ENCODE results near the gene SMIM13. TPM values are rescaled to one million over a fixed set of nuclear protein-coding genes. Genes with fewer than 3 reads are reported as not detected.

The SMIM13 gene
- total RNA-seq, 3 donors from 2014 or later (not counting 1 experiment from before 2014, with no cell fraction given), result 5.3 to 10.3 (median 9.8) TPM

DNA sequence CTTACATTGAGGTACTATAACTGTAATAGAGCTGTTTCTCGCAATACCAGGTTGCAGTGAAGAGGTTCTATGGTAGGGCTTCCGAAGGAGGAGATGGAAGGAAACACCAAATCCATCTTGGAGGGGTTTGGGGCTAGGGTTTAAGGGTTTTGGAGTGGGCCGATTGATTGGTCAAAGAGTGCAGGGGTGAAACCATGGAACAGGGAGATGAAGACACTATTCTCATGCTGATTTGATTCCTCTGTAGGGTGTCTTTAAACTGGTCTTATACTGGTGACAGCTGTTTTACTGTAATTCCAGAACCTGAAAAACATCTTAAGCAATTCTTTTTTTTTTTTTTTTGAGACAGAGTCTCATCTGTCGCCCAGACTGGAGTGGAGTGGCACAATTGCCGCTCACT is 7.8 kb downstream of the SMIM13 start:
- TF ChIP-seq CTCF (IDR thresholded peaks at IDR 0.05), result no peak
- DNase-seq (no peak), ATAC-seq (no peak)
- H3K4me1 ChIP-seq (ENCODE audit: control insufficient read depth, insufficient read depth, low read length), result peaks cover under 1% of the 10 kb centered on the region
- H3K4me3 ChIP-seq (ENCODE audit: low read length), result no peak overlapping the region
- peaks cover 39 to 44% of the 10 kb centered on the region in 2 donors for H3K4me1 Mint-ChIP-seq
- H3K4me3 Mint-ChIP-seq, result no peak overlapping the region
- H3K27ac ChIP-seq (ENCODE audit: low read length), result no peak overlapping the region
- H3K9me3 Mint-ChIP-seq, result no peaks in the 10 kb centered on the region
- intact Hi-C loops (cut with micrococcal nuclease), result no loop called here
- H3K9me3 ChIP-seq (ENCODE audit: control insufficient read depth, insufficient read depth, low read length), result no peaks in the 10 kb centered on the region
- no peaks in the 10 kb centered on the region for H3K27me3 ChIP-seq (ENCODE audit: control insufficient read depth, insufficient read depth, low read length)
- WGBS (ENCODE audit: insufficient coverage), result 94% methylated on average over 4 of the region's 5 CpGs
- H3K36me3 Mint-ChIP-seq, result no peaks in the 10 kb centered on the region
- no peak overlapping the region for H3K27ac Mint-ChIP-seq
- H3K27me3 Mint-ChIP-seq (ENCODE audit: low read depth in 2 of 2), result no peaks in the 10 kb centered on the region
- H3K36me3 ChIP-seq (ENCODE audit: control insufficient read depth, insufficient read depth, low read length), result no peaks in the 10 kb centered on the region

DNA sequence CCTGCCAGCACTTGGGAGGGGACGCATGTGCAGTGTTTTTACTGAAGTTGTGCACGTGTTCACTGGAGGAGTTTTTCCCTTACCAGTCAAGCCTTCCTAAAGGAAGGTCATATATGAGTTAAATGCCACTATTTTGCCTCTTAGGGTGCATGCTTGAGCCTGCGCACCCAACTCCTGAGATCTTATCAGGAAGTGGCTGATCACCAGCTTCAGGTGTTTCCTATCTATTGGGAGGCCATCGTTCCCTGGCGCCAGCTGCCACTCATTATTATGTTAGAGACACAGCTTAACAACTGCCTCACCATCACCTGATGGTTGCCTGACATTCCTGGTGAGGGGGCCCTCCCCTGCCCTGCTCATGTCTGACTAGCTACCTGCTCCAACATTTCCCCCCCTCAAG is 9.4 kb downstream of the SMIM13 start:
- H3K4me1 Mint-ChIP-seq, result peaks cover 50% of the 10 kb centered on the region in 2 donors
- no peak overlapping the region for H3K27ac Mint-ChIP-seq
- no peak for TF ChIP-seq CTCF (IDR thresholded peaks at IDR 0.05)
- no peaks in the 10 kb centered on the region for H3K36me3 ChIP-seq (ENCODE audit: control insufficient read depth, insufficient read depth, low read length)
- no peaks in the 10 kb centered on the region for H3K4me1 ChIP-seq (ENCODE audit: control insufficient read depth, insufficient read depth, low read length)
- DNase-seq (no peak), ATAC-seq (no peak)
- no peaks in the 10 kb centered on the region for H3K27me3 ChIP-seq (ENCODE audit: control insufficient read depth, insufficient read depth, low read length)
- 78% methylated on average over 5 of the region's 5 CpGs for WGBS (ENCODE audit: insufficient coverage)
- H3K27ac ChIP-seq (ENCODE audit: low read length), result no peak overlapping the region
- no peak overlapping the region for H3K4me3 Mint-ChIP-seq
- intact Hi-C loops (cut with micrococcal nuclease), result no loop called here
- no peaks in the 10 kb centered on the region for H3K27me3 Mint-ChIP-seq (ENCODE audit: low read depth in 2 of 2)
- no peaks in the 10 kb centered on the region for H3K9me3 ChIP-seq (ENCODE audit: control insufficient read depth, insufficient read depth, low read length)
- no peaks in the 10 kb centered on the region for H3K9me3 Mint-ChIP-seq
- H3K4me3 ChIP-seq (ENCODE audit: low read length), result no peak overlapping the region
- no peaks in the 10 kb centered on the region for H3K36me3 Mint-ChIP-seq

DNA sequence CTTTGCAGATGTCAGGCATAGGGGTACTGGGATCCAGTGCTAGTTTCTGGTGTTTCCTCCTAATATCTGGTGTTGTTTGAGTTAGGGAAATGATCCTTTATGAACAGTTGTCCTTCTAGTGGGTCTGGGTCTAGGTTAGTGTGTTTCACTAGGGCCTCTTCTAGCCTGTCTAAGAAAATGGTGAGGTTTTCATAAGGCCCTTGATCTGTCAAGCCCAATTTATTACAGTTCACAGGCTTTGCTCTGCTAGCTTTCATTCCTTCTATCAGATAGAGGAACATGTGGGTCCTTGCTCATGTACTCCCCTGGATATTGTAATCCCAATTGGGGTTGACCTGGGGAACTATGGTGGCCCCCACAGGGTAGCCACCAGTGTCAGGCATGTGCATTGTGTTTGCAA is 15.1 kb downstream of the SMIM13 start:
- H3K4me1 ChIP-seq (ENCODE audit: control insufficient read depth, insufficient read depth, low read length), result peaks cover 10% of the 10 kb centered on the region
- no peak for TF ChIP-seq CTCF (IDR thresholded peaks at IDR 0.05)
- no peak overlapping the region for H3K4me3 ChIP-seq (ENCODE audit: low read length)
- ATAC-seq, result no peak
- Mint-ChIP-seq H3K4me1 (peaks cover 43 to 63% of the 10 kb centered on the region in 2 donors), H3K36me3 (no peaks in the 10 kb centered on the region), H3K9me3 (no peaks in the 10 kb centered on the region), H3K27me3 (ENCODE audit: low read depth in 2 of 2) (no peaks in the 10 kb centered on the region), H3K27ac (no peak overlapping the region), H3K4me3 (no peak overlapping the region)
- intact Hi-C loops (cut with micrococcal nuclease), result no loop called here
- no peaks in the 10 kb centered on the region for H3K27me3 ChIP-seq (ENCODE audit: control insufficient read depth, insufficient read depth, low read length)
- H3K36me3 ChIP-seq (ENCODE audit: control insufficient read depth, insufficient read depth, low read length), result no peaks in the 10 kb centered on the region
- no peak overlapping the region for H3K27ac ChIP-seq (ENCODE audit: low read length)
- no peaks in the 10 kb centered on the region for H3K9me3 ChIP-seq (ENCODE audit: control insufficient read depth, insufficient read depth, low read length)
- no peak for DNase-seq
